IMR-90 (cell line): ENCODE measurements around the gene NUDCD2. TPM values are rescaled to one million over a fixed set of nuclear protein-coding genes. Genes with fewer than 3 reads are reported as not detected.

Experiments
- ATAC-seq: fragments of 200-7000 bp; cut with Tn5 transposase; 2 replicates; pipeline ENCODE4 v1.9.1; 2020; ENCODE audit warnings: low read depth, mild to moderate bottlenecking, moderate library complexity
- BruUV-seq: library from RNA; stranded (reverse); fragments of 400-500 nt; replicated peaks from 2 replicates; lab custom pipeline; 2021; lab: Mats Ljungman, UMichigan
- CTCF ChIA-PET: fragments of 300-600 bp; formaldehyde crosslinking; extraction: SDS; loops from one replicate; lab custom pipeline; 2021; ENCODE audit warnings: antibody characterized with exemption; lab: Yijun Ruan, JAX
- POLR2A ChIA-PET: fragments of 300-600 bp; sonication (Branson Sonifier 250); formaldehyde crosslinking; loops from one replicate; lab custom pipeline; 2022; ENCODE audit warnings: antibody characterized with exemption; ENCODE audit not compliant: unreplicated experiment; lab: Charles Lee
- DNase-seq: peaks from one replicate; pipeline ENCODE4 v3.0.0; 2013
- H2AFZ ChIP-seq: replicated peaks from 2 replicates; pipeline ENCODE3; 2013; ENCODE audit warnings: low read length, mild to moderate bottlenecking; ENCODE audit not compliant: poor library complexity
- H2AK5ac ChIP-seq: 2 replicates; pipeline ENCODE4 v1.6.1; 2013; ENCODE audit warnings: low read depth, low read length, inconsistent platforms
- H2AK9ac ChIP-seq: replicated peaks from 2 replicates; pipeline ENCODE3; 2013; ENCODE audit warnings: mild to moderate bottlenecking, low read depth, low read length, moderate library complexity; ENCODE audit not compliant: poor library complexity
- H2BK120ac ChIP-seq: 2 replicates; pipeline ENCODE4 v1.6.1; 2013; ENCODE audit warnings: low read depth, low read length, inconsistent platforms
- H2BK15ac ChIP-seq: 3 replicates; pipeline ENCODE4 v1.6.1; 2013; ENCODE audit warnings: low read depth, low read length, inconsistent platforms
- H2BK20ac ChIP-seq: 2 replicates; pipeline ENCODE4 v1.6.1; 2013; ENCODE audit warnings: low read depth, mild to moderate bottlenecking, inconsistent platforms, low read length, moderate library complexity
- H2BK5ac ChIP-seq: 2 replicates; pipeline ENCODE4 v1.6.1; 2013; ENCODE audit warnings: mild to moderate bottlenecking, low read depth, low read length, inconsistent platforms; ENCODE audit not compliant: poor library complexity, severe bottlenecking
- H3K14ac ChIP-seq: replicated peaks from 2 replicates; pipeline ENCODE4 v1.6.1; 2013; ENCODE audit warnings: low read depth, low read length, inconsistent platforms
- H3K18ac ChIP-seq: 2 replicates; pipeline ENCODE4 v1.6.1; 2013; ENCODE audit warnings: low read depth, low read length, control low read depth
- H3K23ac ChIP-seq: 2 replicates; pipeline ENCODE4 v1.6.1; 2013; ENCODE audit warnings: low read depth, low read length, inconsistent platforms
- H3K27ac ChIP-seq: 2 replicates; pipeline ENCODE4 v1.5.1; 2013; ENCODE audit warnings: mild to moderate bottlenecking, control low read depth, low read length; ENCODE audit not compliant: insufficient read depth
- H3K27me3 ChIP-seq: 2 replicates; pipeline ENCODE4 v1.6.1; 2013; ENCODE audit warnings: low read length; ENCODE audit not compliant: control insufficient read depth, insufficient read depth
- H3K36me3 ChIP-seq: 2 replicates; pipeline ENCODE4 v1.6.1; 2013; ENCODE audit warnings: low read length, mixed read lengths; ENCODE audit not compliant: control insufficient read depth, insufficient read depth
- H3K4ac ChIP-seq: 2 replicates; pipeline ENCODE4 v1.6.1; 2013; ENCODE audit warnings: low read depth, low read length, inconsistent platforms
- H3K4me1 ChIP-seq: 2 replicates; pipeline ENCODE4 v1.6.1; 2013; ENCODE audit warnings: low read length, mixed read lengths; ENCODE audit not compliant: control insufficient read depth, insufficient read depth
- H3K4me2 ChIP-seq: 2 replicates; pipeline ENCODE4 v1.6.1; 2013; ENCODE audit warnings: low read depth, mild to moderate bottlenecking, control low read depth, low read length, moderate library complexity
- H3K4me3 ChIP-seq: 2 replicates; pipeline ENCODE4 v1.5.1; 2013; ENCODE audit warnings: low read depth, mild to moderate bottlenecking, control low read depth, low read length, moderate library complexity; ENCODE audit not compliant: insufficient read depth
- H3K56ac ChIP-seq: 2 replicates; pipeline ENCODE4 v1.6.1; 2013; ENCODE audit warnings: low read length, inconsistent platforms; ENCODE audit not compliant: insufficient read depth; ENCODE audit errors: extremely low read depth
- H3K79me1 ChIP-seq, 2 experiments: 2 replicates each; pipeline ENCODE4 v1.6.1; 2013; ENCODE audit warnings: low read length in 2 of 2, inconsistent platforms in 1 of 2, low read depth in 1 of 2
- H3K9ac ChIP-seq: 2 replicates; pipeline ENCODE4 v1.6.1; 2013; ENCODE audit warnings: low read depth, low read length, control low read depth
- H3K9me1 ChIP-seq: 2 replicates; pipeline ENCODE4 v1.6.1; 2013; ENCODE audit warnings: low read length, inconsistent platforms; ENCODE audit not compliant: insufficient read depth
- H3K9me3 ChIP-seq: 2 replicates; pipeline ENCODE4 v1.6.1; 2013; ENCODE audit warnings: low read length; ENCODE audit not compliant: control insufficient read depth, insufficient read depth
- H4K20me1 ChIP-seq: 2 replicates; pipeline ENCODE4 v1.6.1; 2013; ENCODE audit warnings: low read length, inconsistent platforms; ENCODE audit not compliant: insufficient read depth
- H4K5ac ChIP-seq: 2 replicates; pipeline ENCODE4 v1.6.1; 2013; ENCODE audit warnings: mild to moderate bottlenecking, low read depth, low read length, control low read depth
- H4K8ac ChIP-seq, 2 experiments: 2 replicates each; pipeline ENCODE4 v1.6.1; 2013; ENCODE audit warnings: low read depth in 2 of 2, low read length in 2 of 2, control low read depth in 1 of 2, inconsistent platforms in 1 of 2
- H4K91ac ChIP-seq: 2 replicates; pipeline ENCODE4 v1.6.1; 2013; ENCODE audit warnings: low read depth, low read length, inconsistent platforms; ENCODE audit not compliant: insufficient read depth
- BHLHE40 ChIP-seq: fragments of 150-350 bp; IDR thresholded peaks from 2 replicates; pipeline ENCODE4 v1.6.1; 2016; ENCODE audit warnings: mild to moderate bottlenecking, low read depth, low read length
- MXI1 ChIP-seq: IDR thresholded peaks from 2 replicates; pipeline ENCODE4 v1.6.1; 2012; ENCODE audit warnings: low read depth, mild to moderate bottlenecking, low read length, moderate library complexity, borderline replicate concordance
- POLR2A ChIP-seq: IDR thresholded peaks from 2 replicates; pipeline ENCODE4 v1.6.1; 2012; ENCODE audit warnings: mild to moderate bottlenecking, low read depth, low read length
- RCOR1 ChIP-seq: IDR thresholded peaks from 2 replicates; pipeline ENCODE4 v1.6.1; 2012; ENCODE audit warnings: mild to moderate bottlenecking, low read length, improper control_type of control experiment; ENCODE audit not compliant: insufficient replicate concordance
- WGBS, 2 experiments: methylation state at CpG; one replicate each; pipeline versions ENCODE4 v1.1.5 to v1.1.7; 2013; ENCODE audit warnings: missing lambda C conversion rate in 2 of 2; ENCODE audit not compliant: insufficient read length in 1 of 2; ENCODE audit errors: extremely low coverage in 2 of 2; 5-methylcytosine and 5-hydroxymethylcytosine counted together
- dilution Hi-C: fragments of 300-500 bp; cut with HindIII; formaldehyde crosslinking; loops from one replicate; pipeline ENCODE4 v1.14.3; 2018; ENCODE audit warnings: low sequenced_read_pairs; ENCODE audit not compliant: unreplicated experiment
- in situ Hi-C: fragments of 300-500 bp; cut with MboI; formaldehyde crosslinking; loops from 3 replicates; pipeline ENCODE4 v1.14.3; 2019; ENCODE audit warnings: low sequenced_read_pairs, inconsistent platforms, mixed read lengths
- intact Hi-C: fragments of 100-400 bp; cut with micrococcal nuclease; formaldehyde crosslinking; loops from 2 replicates; pipeline ENCODE4 v1.10.0; 2022
- polyA plus RNA-seq, 3 experiments: library from polyadenylated mRNA; depleted of rRNA; stranded (reverse); fragments of >200 nt; gene quantifications; 2 replicates each; pipeline ENCODE4 v1.2.3, GENCODE V29; 2012; ENCODE audit warnings: low replicate concordance in 1 of 3
- total RNA-seq: library from RNA; depleted of rRNA; stranded (reverse); fragments of >200 nt; gene quantifications from 2 replicates; pipeline ENCODE4 v1.2.3, GENCODE V29; 2012
- TF ChIP-seq, protein P1 (sequence below): conservative IDR thresholded peaks from 2 replicates; pipeline ENCODE4 v1.5.1; 2012; ENCODE audit warnings: mild to moderate bottlenecking, low read depth, low read length, improper control_type of control experiment
- TF ChIP-seq, protein P2 (sequence below): fragments of 150-350 bp; IDR thresholded peaks from 2 replicates; pipeline ENCODE4 v1.6.1; 2016; ENCODE audit warnings: low read depth, mild to moderate bottlenecking, low read length, moderate library complexity, borderline replicate concordance

The NUDCD2 gene
- total and polyA plus RNA-seq, 2 of the 4 experiments (the other 2 are of a cell fraction), result 3.0 to 3.5 TPM

- ChIA-PET CTCF (no interaction called here), POLR2A (no interaction called here)
- H4K20me1 ChIP-seq, result peaks cover 17% of the 10 kb centered on the region; the same call in 1 of the 2 replicates
- no peak overlapping the region for H2BK15ac ChIP-seq
- H3K9me1 ChIP-seq, result no peaks in the 10 kb centered on the region
- BruUV-seq, result no TSS peak
- no peak overlapping the region for H2AK9ac ChIP-seq
- peaks cover 10 to 24% of the 10 kb centered on the region in 2 experiments; a peak in 3 of 4 replicates for H3K79me1 ChIP-seq
- peak overlapping the region; percentile 22 for H2BK5ac ChIP-seq
- TF ChIP-seq, protein P1, sequence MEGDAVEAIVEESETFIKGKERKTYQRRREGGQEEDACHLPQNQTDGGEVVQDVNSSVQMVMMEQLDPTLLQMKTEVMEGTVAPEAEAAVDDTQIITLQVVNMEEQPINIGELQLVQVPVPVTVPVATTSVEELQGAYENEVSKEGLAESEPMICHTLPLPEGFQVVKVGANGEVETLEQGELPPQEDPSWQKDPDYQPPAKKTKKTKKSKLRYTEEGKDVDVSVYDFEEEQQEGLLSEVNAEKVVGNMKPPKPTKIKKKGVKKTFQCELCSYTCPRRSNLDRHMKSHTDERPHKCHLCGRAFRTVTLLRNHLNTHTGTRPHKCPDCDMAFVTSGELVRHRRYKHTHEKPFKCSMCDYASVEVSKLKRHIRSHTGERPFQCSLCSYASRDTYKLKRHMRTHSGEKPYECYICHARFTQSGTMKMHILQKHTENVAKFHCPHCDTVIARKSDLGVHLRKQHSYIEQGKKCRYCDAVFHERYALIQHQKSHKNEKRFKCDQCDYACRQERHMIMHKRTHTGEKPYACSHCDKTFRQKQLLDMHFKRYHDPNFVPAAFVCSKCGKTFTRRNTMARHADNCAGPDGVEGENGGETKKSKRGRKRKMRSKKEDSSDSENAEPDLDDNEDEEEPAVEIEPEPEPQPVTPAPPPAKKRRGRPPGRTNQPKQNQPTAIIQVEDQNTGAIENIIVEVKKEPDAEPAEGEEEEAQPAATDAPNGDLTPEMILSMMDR, result no peak
- TF ChIP-seq BHLHE40 (no peak), RCOR1 (no peak), MXI1 (no peak), POLR2A (no peak)
- TF ChIP-seq, protein P2, sequence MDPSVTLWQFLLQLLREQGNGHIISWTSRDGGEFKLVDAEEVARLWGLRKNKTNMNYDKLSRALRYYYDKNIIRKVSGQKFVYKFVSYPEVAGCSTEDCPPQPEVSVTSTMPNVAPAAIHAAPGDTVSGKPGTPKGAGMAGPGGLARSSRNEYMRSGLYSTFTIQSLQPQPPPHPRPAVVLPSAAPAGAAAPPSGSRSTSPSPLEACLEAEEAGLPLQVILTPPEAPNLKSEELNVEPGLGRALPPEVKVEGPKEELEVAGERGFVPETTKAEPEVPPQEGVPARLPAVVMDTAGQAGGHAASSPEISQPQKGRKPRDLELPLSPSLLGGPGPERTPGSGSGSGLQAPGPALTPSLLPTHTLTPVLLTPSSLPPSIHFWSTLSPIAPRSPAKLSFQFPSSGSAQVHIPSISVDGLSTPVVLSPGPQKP, result no peak
- no peak overlapping the region for H2BK20ac ChIP-seq
- H3K4me1 ChIP-seq, result no peaks in the 10 kb centered on the region
- no peak overlapping the region for H3K4ac ChIP-seq
- H3K4me2 ChIP-seq, result peak overlapping the region; percentile 82
- H2BK120ac ChIP-seq, result no peak overlapping the region
- H3K56ac ChIP-seq, result no peak overlapping the region
- no peak overlapping the region for H4K91ac ChIP-seq
- in situ Hi-C loops, result no loop called here
- no peak overlapping the region for H3K18ac ChIP-seq
- intact Hi-C loops, result no loop called here
- H3K9me3 ChIP-seq, result no peaks in the 10 kb centered on the region
- H3K27me3 ChIP-seq, result no peaks in the 10 kb centered on the region
- H4K5ac ChIP-seq, result no peak overlapping the region
- H2AFZ ChIP-seq, result peak overlapping the region; percentile 94
- peaks cover 12% of the 10 kb centered on the region for H3K36me3 ChIP-seq
- H3K4me3 ChIP-seq, result peak overlapping the region; percentile 42
- H3K23ac ChIP-seq, result no peak overlapping the region
- H4K8ac ChIP-seq, result peak overlapping the region; percentile 62 to 89
- dilution Hi-C loops, result no loop called here
- no peak overlapping the region for H2AK5ac ChIP-seq
- no peak overlapping the region for H3K27ac ChIP-seq
- 0 out of 2 replicates have a peak overlapping the region, but pooled peaks have one; percentile 15 for H3K9ac ChIP-seq
- DNase-seq, result no peak
- no peak for ATAC-seq
- WGBS, 2 experiments, result no CpG with 5 or more reads among the region's 6 CpGs
- no peak overlapping the region for H3K14ac ChIP-seq
Observed at GRCh38 chr5:163437011-163437308, 22.9 kb downstream of the NUDCD2 start.
